Measurements from ENCODE around the gene TTC38. TPM values are rescaled to one million over a fixed set of nuclear protein-coding genes. Genes with fewer than 3 reads are reported as not detected.

TTC38 gene
- total and polyA plus RNA-seq, 8 donors, result 26.8 to 36.0 (median 33.5) TPM

DNA sequence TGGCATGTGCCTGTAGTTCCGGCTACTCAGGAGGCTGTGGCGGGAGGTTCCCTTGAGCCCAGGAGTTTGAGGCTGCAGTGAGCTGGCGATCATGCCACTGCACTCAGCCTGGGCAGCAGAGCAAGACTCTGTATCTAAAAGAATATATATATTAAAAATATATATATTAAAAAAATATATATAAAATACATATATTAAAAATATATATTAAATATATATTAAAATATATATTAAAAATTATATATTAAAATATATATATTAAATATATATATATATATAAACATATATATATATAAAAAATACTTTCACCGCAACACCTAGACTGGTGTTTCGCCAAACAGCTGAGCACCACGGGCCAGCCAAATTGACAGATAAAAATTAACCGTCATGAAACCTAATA, 8.8 kb downstream of the TTC38 start:
- no peak for TF ChIP-seq CTCF (IDR thresholded peaks at IDR 0.05)
- DNase-seq (no peak), ATAC-seq (no peak)
- intact Hi-C loops (cut with DNase I), result no loop called here
- H3K36me3 ChIP-seq, result peaks cover 0 to 96% of the 10 kb centered on the region in 2 donors
- H3K9me3 ChIP-seq, result no peaks in the 10 kb centered on the region
- no peak overlapping the region for H3K4me3 ChIP-seq
- no peaks in the 10 kb centered on the region for H3K27me3 ChIP-seq
- H3K27ac ChIP-seq, result no peak overlapping the region
- peaks cover 0 to 12% of the 10 kb centered on the region in 2 donors for H3K4me1 ChIP-seq

- no peaks in the 10 kb centered on the region for H3K27me3 ChIP-seq
- no peak overlapping the region for H3K4me3 ChIP-seq
- DNase-seq, result no peak
- ATAC-seq, result no peak
- intact Hi-C loops (cut with DNase I), result no loop called here
- no peaks in the 10 kb centered on the region for H3K9me3 ChIP-seq
- H3K27ac ChIP-seq, result no peak overlapping the region
- peaks cover 0 to 96% of the 10 kb centered on the region in 2 donors for H3K36me3 ChIP-seq
- H3K4me1 ChIP-seq, result peaks cover 0 to 12% of the 10 kb centered on the region in 2 donors
- no peak for TF ChIP-seq CTCF (IDR thresholded peaks at IDR 0.05)
Observed at GRCh38 chr22:46278656-46279645, 11.1 kb downstream of the TTC38 start.

DNA sequence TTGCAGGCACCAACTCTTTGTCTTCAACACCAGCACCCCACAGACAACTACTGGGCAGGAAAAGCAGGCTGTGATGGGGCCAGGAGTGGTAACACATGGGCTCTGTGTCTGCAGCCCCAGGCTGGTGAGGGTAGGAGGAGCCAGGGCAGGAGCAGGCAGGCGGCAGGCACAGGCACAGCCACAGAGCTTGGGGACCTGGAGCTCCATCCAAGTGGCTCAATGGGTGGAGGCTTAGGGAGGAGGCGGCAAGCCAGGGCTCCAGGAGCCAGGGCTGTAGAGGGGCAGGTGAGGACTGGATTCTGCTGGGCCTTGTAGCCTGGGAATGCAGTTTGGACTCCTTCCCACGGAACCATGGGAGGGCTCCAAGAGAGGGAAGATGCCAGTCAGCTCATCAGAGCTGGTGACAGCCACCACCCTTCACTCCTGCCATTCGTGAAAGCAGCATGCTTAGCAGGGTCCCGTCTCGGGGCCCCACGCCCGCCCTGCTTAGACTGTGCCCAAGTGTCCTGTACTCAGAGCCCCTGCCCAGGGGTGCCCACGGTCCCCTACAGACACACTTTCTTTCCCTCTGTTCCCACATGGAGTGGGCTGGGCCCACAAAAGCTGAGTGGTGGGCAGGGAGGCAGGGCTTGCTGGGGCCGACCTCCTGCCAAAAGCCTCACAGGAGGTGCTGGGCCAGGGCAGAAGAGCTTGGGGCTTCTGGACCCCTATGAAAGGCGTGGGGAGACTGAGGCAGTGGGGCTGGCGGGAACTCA, 12.4 kb downstream of the TTC38 start:
- no peak for DNase-seq
- Histone ChIP-seq H3K4me1 (peaks cover 0 to 12% of the 10 kb centered on the region in 2 donors), H3K9me3 (no peaks in the 10 kb centered on the region), H3K4me3 (no peak overlapping the region), H3K27ac (no peak overlapping the region), H3K27me3 (no peaks in the 10 kb centered on the region), H3K36me3 (peaks cover 0 to 96% of the 10 kb centered on the region in 2 donors)
- intact Hi-C loops (cut with DNase I), result no loop called here
- ATAC-seq, result no peak
- TF ChIP-seq CTCF (IDR thresholded peaks at IDR 0.05), result no peak

DNA sequence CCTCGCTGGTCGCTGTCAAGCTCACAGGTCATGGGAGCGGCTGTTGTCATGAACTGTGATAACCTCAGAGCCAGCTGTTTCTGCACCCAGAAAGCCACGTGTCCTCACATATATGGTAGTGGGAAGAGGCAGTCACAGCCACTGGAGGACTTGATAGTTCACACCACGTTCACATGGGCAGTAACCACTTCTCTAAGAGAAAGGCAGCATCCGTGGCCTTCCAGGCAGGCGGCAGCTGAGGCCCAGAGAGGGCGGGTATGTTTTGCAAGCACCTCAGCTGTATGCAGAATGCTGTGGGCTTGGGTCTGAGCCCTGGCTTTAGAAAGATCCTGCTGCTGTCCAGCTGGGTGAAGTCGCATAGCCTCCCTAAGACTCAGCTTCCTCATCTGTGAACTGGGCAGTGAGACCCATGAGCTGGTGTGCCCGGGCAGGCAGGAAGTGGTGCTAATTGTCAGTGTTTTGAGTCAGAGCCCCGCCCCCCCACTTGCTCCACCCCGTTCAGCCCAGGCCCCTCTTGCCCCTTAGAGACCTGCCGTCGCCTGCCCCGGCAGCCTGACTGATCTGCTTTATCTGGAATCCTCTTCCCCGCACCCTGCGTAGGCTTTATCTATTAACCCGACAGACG, 13.3 kb downstream of the TTC38 start:
- Histone ChIP-seq H3K27me3 (no peaks in the 10 kb centered on the region), H3K9me3 (no peaks in the 10 kb centered on the region), H3K4me1 (peaks cover 0 to 12% of the 10 kb centered on the region in 2 donors), H3K36me3 (peaks cover 0 to 96% of the 10 kb centered on the region in 2 donors), H3K27ac (no peak overlapping the region), H3K4me3 (no peak overlapping the region)
- intact Hi-C loops (cut with DNase I), result no loop called here
- TF ChIP-seq CTCF (IDR thresholded peaks at IDR 0.05), result no peak
- DNase-seq (no peak), ATAC-seq (peak; percentile 36)

Measured in left lung (tissue), 10 donors.